HepG2 (cell line): ENCODE data around the gene INPP5K. TPM values are rescaled to one million over a fixed set of nuclear protein-coding genes. Genes with fewer than 3 reads are reported as not detected.
"Not testable (repeated sequence)": the region's sequence is repeated elsewhere in the genome, so short reads cannot be mapped to it uniquely, and the experiment has no call there.

Experiments used
- ATAC-seq: fragments of 200-7000 bp; cut with Tn5 transposase; 3 replicates; pipeline ENCODE4 v1.9.1; 2020; ENCODE audit warnings: mild to moderate bottlenecking, moderate library complexity
- BruUV-seq: library from RNA; stranded (reverse); fragments of 400-500 nt; replicated peaks from 2 replicates; lab custom pipeline; 2021; lab: Mats Ljungman, UMichigan
- CTCF ChIA-PET: fragments of 300-600 bp; formaldehyde crosslinking; extraction: SDS; loops from one replicate; lab custom pipeline; 2021; ENCODE audit warnings: low total read pairs, inconsistent platforms, low intra/inter-chr PET ratio; lab: Yijun Ruan, JAX
- POLR2A ChIA-PET: fragments of 350-600 bp; sonication (Branson Sonifier 250); formaldehyde crosslinking; loops from one replicate; lab custom pipeline; 2020; ENCODE audit warnings: antibody characterized with exemption, inconsistent platforms; lab: Yijun Ruan, JAX
- DNase-seq: peaks from one replicate; pipeline ENCODE4 v3.0.0-alpha.2; 2015; ENCODE audit warnings: low spot score
- FAIRE-seq: peaks from 3 replicates; lab custom pipeline; 2011; peaks lifted over from hg19 to GRCh38; lab: Jason Lieb, UNC
- H2AFZ ChIP-seq: one replicate; pipeline ENCODE4 v1.6.1; 2011; ENCODE audit warnings: low read length, inconsistent platforms
- H3K27ac ChIP-seq: fragments of 300-600 bp; 3 replicates; pipeline ENCODE4 v1.8.0; 2011; ENCODE audit warnings: mixed run types, mild to moderate bottlenecking, mixed read lengths, low read length, inconsistent platforms; ENCODE audit not compliant: insufficient read depth; ENCODE audit errors: extremely low read length
- H3K27me3 ChIP-seq, 2 experiments: fragments of 200-600 bp in 1 of 2; 2 replicates in 1 of 2; 3 replicates in 1 of 2; pipeline versions ENCODE4 v1.6.0 to v1.8.0; 2011; ENCODE audit warnings: low read length in 2 of 2, mild to moderate bottlenecking in 2 of 2, moderate library complexity in 2 of 2, inconsistent platforms in 1 of 2; ENCODE audit not compliant: insufficient read depth in 2 of 2, control insufficient read depth in 1 of 2
- H3K36me3 ChIP-seq, 2 experiments: fragments of 200-600 bp in 1 of 2; replicated peaks in 1 of 2; 2 replicates in 1 of 2; 3 replicates in 1 of 2; pipeline versions ENCODE4 v1.5.1 to v1.8.0; 2011; ENCODE audit warnings: low read length in 2 of 2, inconsistent platforms in 1 of 2; ENCODE audit not compliant: insufficient read depth in 2 of 2, control insufficient read depth in 1 of 2
- H3K4me1 ChIP-seq: 2 replicates; pipeline ENCODE4 v1.5.1; 2012; ENCODE audit warnings: low read length, inconsistent platforms; ENCODE audit not compliant: insufficient read depth
- H3K4me2 ChIP-seq: 2 replicates; pipeline ENCODE4 v1.6.0; 2011; ENCODE audit warnings: low read depth, low read length, inconsistent platforms
- H3K4me3 ChIP-seq, 3 experiments: fragments of 200-600 bp in 1 of 3; sonication (generic), shearing (Covaris generic) in 1 of 3; replicated peaks in 1 of 3; 2 replicates each; pipeline ENCODE4 v1.5.1; 2011 to 2016; ENCODE audit warnings: low read length in 3 of 3, inconsistent platforms in 2 of 3, low read depth in 2 of 3, mild to moderate bottlenecking in 2 of 3, control low read depth in 1 of 3, mixed read lengths in 1 of 3; ENCODE audit not compliant: insufficient read depth in 1 of 3
- H3K79me2 ChIP-seq: one replicate; pipeline ENCODE4 v1.6.1; 2011; ENCODE audit warnings: low read length, inconsistent platforms; ENCODE audit not compliant: insufficient read depth
- H3K9ac ChIP-seq: 2 replicates; pipeline ENCODE4 v1.6.0; 2011; ENCODE audit warnings: mild to moderate bottlenecking, low read depth, low read length, inconsistent platforms; ENCODE audit not compliant: insufficient read depth
- H3K9me3 ChIP-seq: 2 replicates; pipeline ENCODE4 v1.5.1; 2012; ENCODE audit warnings: mild to moderate bottlenecking, low read length
- H4K20me1 ChIP-seq: 2 replicates; pipeline ENCODE4 v1.6.0; 2011; ENCODE audit warnings: inconsistent platforms, mild to moderate bottlenecking, low read length, moderate library complexity; ENCODE audit not compliant: insufficient read depth
- BORCS8-MEF2B ChIP-seq: sonication (generic); formaldehyde crosslinking; IDR thresholded peaks from 2 replicates; pipeline ENCODE4 v1.8.0; 2022; ENCODE audit warnings: mild to moderate bottlenecking, missing genetic modification reagents
- CHD2 ChIP-seq: IDR thresholded peaks from 2 replicates; pipeline ENCODE4 v1.6.1; 2011; ENCODE audit warnings: low read depth, low read length, improper control_type of control experiment
- HNRNPK ChIP-seq: fragments of 200-400 bp; formaldehyde crosslinking; IDR thresholded peaks from 2 replicates; pipeline ENCODE4 v1.6.1; 2018; ENCODE audit warnings: low read length, low read depth, moderate library complexity, mild to moderate bottlenecking; ENCODE audit not compliant: poor library complexity, severe bottlenecking
- KAT8 ChIP-seq: IDR thresholded peaks from 2 replicates; pipeline ENCODE4 v1.6.1; 2016; ENCODE audit warnings: missing genetic modification reagents, missing compliant biosample characterization
- MAF1 ChIP-seq: sonication (generic); formaldehyde crosslinking; IDR thresholded peaks from 2 replicates; pipeline ENCODE4 v1.5.0; 2020; ENCODE audit warnings: missing genetic modification reagents, borderline replicate concordance
- MAFK ChIP-seq, 2 experiments: IDR thresholded peaks in 1 of 2; conservative IDR thresholded peaks in 1 of 2; 2 replicates each; pipeline ENCODE4 v1.6.1; 2011; ENCODE audit warnings: improper control_type of control experiment in 2 of 2, low read length in 2 of 2
- MLLT10 ChIP-seq: sonication (generic); formaldehyde crosslinking; IDR thresholded peaks from 2 replicates; pipeline ENCODE4 v1.4.0; 2020; ENCODE audit warnings: missing genetic modification reagents
- SIN3B ChIP-seq: fragments of 150-350 bp; IDR thresholded peaks from 2 replicates; pipeline ENCODE4 v1.6.1; 2014; ENCODE audit warnings: low read length
- SMAD9 ChIP-seq: sonication (generic); formaldehyde crosslinking; IDR thresholded peaks from 2 replicates; pipeline ENCODE4 v1.5.1; 2020; ENCODE audit warnings: mild to moderate bottlenecking, missing genetic modification reagents
- ZKSCAN8 ChIP-seq: IDR thresholded peaks from 2 replicates; pipeline ENCODE4 v1.6.1; 2016; ENCODE audit warnings: borderline replicate concordance, missing genetic modification reagents, missing compliant biosample characterization
- ZNF225 ChIP-seq: sonication (generic); formaldehyde crosslinking; IDR thresholded peaks from 2 replicates; pipeline ENCODE4 v1.4.0; 2020; ENCODE audit warnings: mild to moderate bottlenecking, missing genetic modification reagents
- WGBS: methylation state at CpG from one replicate; pipeline ENCODE4 v1.1.6; 2017; ENCODE audit warnings: low lambda C conversion rate; 5-methylcytosine and 5-hydroxymethylcytosine counted together
- in situ Hi-C: cut with HindIII; loops from 2 replicates; pipeline ENCODE4 v1.10.0; 2017; ENCODE audit warnings: low pct_unique_long_range_greater_than_20kb; ENCODE audit not compliant: extremely low pct_ligation_motif_present
- intact Hi-C: fragments of 100-400 bp; cut with micrococcal nuclease; formaldehyde crosslinking; loops from one replicate; pipeline ENCODE4 v1.10.0; 2022; ENCODE audit not compliant: unreplicated experiment
- polyA plus RNA-seq, 8 experiments: library from polyadenylated mRNA; depleted of rRNA in 3 of 8; stranded (reverse) in 7 of 8; unstranded in 1 of 8; fragments of >200 nt; fragmentation: Illumina TruSeq in 4 of 8; extraction: Trizol in 4 of 8; gene quantifications; 2 replicates each; pipeline versions ENCODE4 v1.2.1 to v1.2.3, GENCODE V29; 2011 to 2016; ENCODE audit warnings: low read depth in 4 of 8, missing spikeins in 1 of 8, mixed read lengths in 1 of 8; ENCODE audit not compliant: insufficient read depth in 1 of 8
- total RNA-seq, 5 experiments: library from RNA; depleted of rRNA; stranded (reverse); fragments of >200 nt; fragmentation: Illumina TruSeq; extraction: Trizol; gene quantifications; 2 replicates each; pipeline ENCODE4 v1.2.3, GENCODE V29; 2016; ENCODE audit warnings: low read depth in 1 of 5
- TF ChIP-seq, protein P1 (sequence below): IDR thresholded peaks from 2 replicates; pipeline ENCODE4 v1.6.1; 2016; ENCODE audit warnings: missing compliant biosample characterization, missing genetic modification reagents, borderline replicate concordance
- TF ChIP-seq, protein P2 (sequence below): sonication (generic); formaldehyde crosslinking; IDR thresholded peaks from 2 replicates; pipeline ENCODE4 v1.4.0; 2020; ENCODE audit warnings: missing genetic modification reagents
- TF ChIP-seq, protein P3 (sequence below): sonication (generic); formaldehyde crosslinking; IDR thresholded peaks from 2 replicates; pipeline ENCODE4 v1.4.0; 2020; ENCODE audit warnings: mild to moderate bottlenecking, missing genetic modification reagents

INPP5K gene
- total and polyA plus RNA-seq, 2 of the 13 experiments (the other 11 are each of a cell fraction or from before 2014, with no cell fraction given): 4.8 to 9.6 TPM

DNA sequence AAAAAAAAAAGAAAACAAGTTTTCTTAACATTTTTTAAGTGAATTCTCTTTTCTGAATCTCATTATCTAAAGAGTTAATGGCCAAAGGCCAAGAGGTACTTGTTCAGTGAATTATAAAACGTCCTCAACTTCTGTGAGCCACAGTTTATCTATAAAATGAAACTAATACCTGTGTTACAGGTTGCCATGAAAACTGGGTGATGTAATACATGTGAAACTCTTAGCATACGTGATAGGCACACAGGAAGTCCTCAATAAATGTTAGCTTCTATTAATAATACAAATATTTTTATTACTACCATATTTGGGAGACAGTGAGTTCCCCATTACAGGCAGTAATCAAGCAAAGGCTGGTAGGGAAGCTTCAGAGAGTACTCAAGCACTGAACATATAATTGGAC, 13.5 kb upstream of the INPP5K start:
- FAIRE-seq (no peak), ATAC-seq (no peak), DNase-seq (no peak)
- Histone ChIP-seq H2AFZ (no peak overlapping the region), H3K9me3 (no peaks in the 10 kb centered on the region), H3K36me3 (peaks cover 11 to 44% of the 10 kb centered on the region in 2 experiments), H3K27me3 (no peaks in the 10 kb centered on the region), H3K79me2 (no peaks in the 10 kb centered on the region), H3K4me1 (no peaks in the 10 kb centered on the region), H3K9ac (no peak overlapping the region), H3K4me2 (no peak overlapping the region), H3K27ac (no peak overlapping the region), H3K4me3 (no peak overlapping the region), H4K20me1 (no peaks in the 10 kb centered on the region)
- intact Hi-C loops: no loop called here
- POLR2A ChIA-PET: interaction anchor here (0.9 kb wide), 1 partner anchor 13 kb away, joined by 4 read pairs; the partner anchor contains the start of gene INPP5K
- no peak for TF ChIP-seq ZKSCAN8
- no peak for TF ChIP-seq ZNF225 (CRISPR knock-in tag)
- no peak for TF ChIP-seq CHD2
- no peak for TF ChIP-seq MLLT10 (CRISPR knock-in tag)
- no peak for TF ChIP-seq MAFK (conservative IDR thresholded peaks at IDR 0.05 in 1 of 2, IDR thresholded peaks at IDR 0.05 in 1 of 2; ENCODE audit: low read length in 2 of 2)
- TF ChIP-seq SMAD9: no peak
- TF ChIP-seq SIN3B: no peak
- TF ChIP-seq MAF1 (CRISPR knock-in tag): no peak
- TF ChIP-seq, protein P1, sequence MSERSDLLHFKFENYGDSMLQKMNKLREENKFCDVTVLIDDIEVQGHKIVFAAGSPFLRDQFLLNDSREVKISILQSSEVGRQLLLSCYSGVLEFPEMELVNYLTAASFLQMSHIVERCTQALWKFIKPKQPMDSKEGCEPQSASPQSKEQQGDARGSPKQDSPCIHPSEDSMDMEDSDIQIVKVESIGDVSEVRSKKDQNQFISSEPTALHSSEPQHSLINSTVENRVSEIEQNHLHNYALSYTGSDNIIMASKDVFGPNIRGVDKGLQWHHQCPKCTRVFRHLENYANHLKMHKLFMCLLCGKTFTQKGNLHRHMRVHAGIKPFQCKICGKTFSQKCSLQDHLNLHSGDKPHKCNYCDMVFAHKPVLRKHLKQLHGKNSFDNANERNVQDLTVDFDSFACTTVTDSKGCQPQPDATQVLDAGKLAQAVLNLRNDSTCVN (CRISPR knock-in tag): no peak
- TF ChIP-seq KAT8: no peak
- TF ChIP-seq, protein P2, sequence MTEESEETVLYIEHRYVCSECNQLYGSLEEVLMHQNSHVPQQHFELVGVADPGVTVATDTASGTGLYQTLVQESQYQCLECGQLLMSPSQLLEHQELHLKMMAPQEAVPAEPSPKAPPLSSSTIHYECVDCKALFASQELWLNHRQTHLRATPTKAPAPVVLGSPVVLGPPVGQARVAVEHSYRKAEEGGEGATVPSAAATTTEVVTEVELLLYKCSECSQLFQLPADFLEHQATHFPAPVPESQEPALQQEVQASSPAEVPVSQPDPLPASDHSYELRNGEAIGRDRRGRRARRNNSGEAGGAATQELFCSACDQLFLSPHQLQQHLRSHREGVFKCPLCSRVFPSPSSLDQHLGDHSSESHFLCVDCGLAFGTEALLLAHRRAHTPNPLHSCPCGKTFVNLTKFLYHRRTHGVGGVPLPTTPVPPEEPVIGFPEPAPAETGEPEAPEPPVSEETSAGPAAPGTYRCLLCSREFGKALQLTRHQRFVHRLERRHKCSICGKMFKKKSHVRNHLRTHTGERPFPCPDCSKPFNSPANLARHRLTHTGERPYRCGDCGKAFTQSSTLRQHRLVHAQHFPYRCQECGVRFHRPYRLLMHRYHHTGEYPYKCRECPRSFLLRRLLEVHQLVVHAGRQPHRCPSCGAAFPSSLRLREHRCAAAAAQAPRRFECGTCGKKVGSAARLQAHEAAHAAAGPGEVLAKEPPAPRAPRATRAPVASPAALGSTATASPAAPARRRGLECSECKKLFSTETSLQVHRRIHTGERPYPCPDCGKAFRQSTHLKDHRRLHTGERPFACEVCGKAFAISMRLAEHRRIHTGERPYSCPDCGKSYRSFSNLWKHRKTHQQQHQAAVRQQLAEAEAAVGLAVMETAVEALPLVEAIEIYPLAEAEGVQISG: no peak
- TF ChIP-seq, protein P3, sequence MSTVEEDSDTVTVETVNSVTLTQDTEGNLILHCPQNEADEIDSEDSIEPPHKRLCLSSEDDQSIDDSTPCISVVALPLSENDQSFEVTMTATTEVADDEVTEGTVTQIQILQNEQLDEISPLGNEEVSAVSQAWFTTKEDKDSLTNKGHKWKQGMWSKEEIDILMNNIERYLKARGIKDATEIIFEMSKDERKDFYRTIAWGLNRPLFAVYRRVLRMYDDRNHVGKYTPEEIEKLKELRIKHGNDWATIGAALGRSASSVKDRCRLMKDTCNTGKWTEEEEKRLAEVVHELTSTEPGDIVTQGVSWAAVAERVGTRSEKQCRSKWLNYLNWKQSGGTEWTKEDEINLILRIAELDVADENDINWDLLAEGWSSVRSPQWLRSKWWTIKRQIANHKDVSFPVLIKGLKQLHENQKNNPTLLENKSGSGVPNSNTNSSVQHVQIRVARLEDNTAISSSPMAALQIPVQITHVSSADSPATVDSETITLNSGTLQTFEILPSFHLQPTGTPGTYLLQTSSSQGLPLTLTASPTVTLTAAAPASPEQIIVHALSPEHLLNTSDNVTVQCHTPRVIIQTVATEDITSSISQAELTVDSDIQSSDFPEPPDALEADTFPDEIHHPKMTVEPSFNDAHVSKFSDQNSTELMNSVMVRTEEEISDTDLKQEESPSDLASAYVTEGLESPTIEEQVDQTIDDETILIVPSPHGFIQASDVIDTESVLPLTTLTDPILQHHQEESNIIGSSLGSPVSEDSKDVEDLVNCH (CRISPR knock-in tag): no peak
- TF ChIP-seq HNRNPK: no peak
- TF ChIP-seq BORCS8-MEF2B: no peak
- WGBS: 81% methylated on average over 2 of the region's 2 CpGs
- in situ Hi-C loops: no loop called here
- BruUV-seq: no TSS peak
- CTCF ChIA-PET: no interaction called here

DNA sequence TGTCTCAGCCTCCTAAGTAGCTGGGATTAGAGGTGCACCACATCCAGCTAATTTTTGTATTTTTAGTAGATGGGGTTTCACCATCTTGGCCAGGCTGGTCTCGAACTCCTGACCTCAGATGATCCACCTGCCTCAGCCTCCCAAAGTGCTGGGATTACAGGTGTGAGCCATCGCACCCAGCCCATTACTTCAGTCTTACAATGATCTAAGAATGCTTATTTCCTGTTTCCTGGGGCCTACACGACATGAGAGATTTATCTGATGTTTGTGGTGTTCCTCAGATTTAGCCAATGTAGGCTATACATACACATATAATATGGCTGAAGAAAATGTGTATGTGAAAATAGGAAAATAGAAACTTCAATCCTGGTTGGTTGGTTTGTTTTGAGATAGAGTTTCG, 10.5 kb upstream of the INPP5K start:
- H3K79me2 ChIP-seq, POLR2A ChIA-PET, H3K27me3 ChIP-seq, DNase-seq, H3K27ac ChIP-seq, H3K4me3 ChIP-seq, H3K9ac ChIP-seq, in situ Hi-C loops, FAIRE-seq, H3K9me3 ChIP-seq, intact Hi-C loops, H3K4me1 ChIP-seq, H3K4me2 ChIP-seq, BruUV-seq, H4K20me1 ChIP-seq, H2AFZ ChIP-seq, ATAC-seq, CTCF ChIA-PET: not testable (repeated sequence)
- 83% methylated on average over 4 of the region's 4 CpGs for WGBS
- peaks cover 7 to 18% of the 10 kb centered on the region in 2 experiments for H3K36me3 ChIP-seq
